Measurements from ENCODE around the gene EIF4G2.

Gene EIF4G2

DNA sequence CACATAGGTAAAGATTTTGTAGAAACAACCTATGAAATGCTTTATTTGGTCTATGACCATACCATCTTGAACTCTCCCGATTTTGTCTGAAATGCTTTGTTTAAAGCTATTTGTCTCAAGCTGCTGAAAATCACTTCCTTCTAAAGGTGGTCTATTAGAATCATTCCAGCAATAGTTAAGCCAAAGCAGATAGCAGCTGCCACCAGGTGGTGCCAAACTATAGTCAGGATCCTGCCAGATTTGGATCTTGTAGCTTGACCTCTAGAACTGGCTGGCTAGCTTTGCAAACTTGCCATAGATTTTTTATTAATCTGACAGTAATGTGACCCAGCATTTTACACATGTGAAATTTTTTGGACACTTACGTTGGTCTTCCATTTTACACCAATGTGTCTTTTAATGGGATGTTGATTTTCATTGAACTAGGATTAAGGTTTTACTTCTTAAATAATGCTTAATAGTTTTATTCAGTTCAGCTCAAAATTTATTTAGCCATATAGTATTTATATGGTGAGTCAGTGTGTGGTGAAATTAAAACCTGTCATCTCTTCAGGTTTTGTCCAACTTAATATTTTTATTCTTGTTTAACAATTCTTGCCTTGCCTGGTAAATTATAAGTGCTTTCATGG is 38.0 kb downstream of the EIF4G2 start:
- DNase-seq = peak; percentile 17

DNA sequence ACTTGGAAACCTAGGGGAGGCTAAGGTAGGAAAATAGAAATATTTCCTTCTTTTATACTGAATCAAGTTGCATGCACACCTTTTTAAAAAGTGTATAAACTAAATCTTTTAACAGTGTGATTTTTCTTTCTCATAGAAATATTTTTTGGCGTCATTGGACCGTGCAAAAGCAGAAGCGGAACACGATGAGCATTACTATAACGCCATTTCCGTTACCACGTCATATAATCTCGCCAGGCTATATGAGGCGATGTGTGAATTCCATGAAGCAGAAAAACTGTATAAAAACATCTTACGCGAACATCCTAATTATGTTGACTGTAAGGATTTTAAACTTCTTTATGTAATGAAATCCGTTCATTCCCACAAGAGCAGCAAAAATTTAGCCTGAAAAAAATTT is 44.3 kb downstream of the EIF4G2 start:
- DNase-seq = no peak

DNA sequence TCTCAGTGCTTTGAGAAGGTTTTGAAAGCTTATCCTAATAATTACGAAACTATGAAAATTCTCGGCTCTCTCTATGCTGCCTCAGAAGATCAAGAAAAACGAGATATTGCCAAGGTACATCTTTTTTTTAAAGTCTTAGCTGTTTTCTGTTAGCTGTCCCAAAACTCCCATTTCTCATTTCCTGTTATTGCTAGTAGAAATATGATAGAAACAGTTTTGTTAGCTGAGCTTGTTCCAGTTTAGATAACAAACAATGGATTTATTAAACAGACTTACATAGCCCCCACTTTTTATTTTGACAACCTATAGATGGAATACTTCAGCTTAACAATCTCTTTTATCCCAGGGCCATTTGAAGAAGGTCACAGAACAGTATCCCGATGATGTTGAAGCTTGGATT is 45.0 kb downstream of the EIF4G2 start:
- DNase-seq = no peak

DNA sequence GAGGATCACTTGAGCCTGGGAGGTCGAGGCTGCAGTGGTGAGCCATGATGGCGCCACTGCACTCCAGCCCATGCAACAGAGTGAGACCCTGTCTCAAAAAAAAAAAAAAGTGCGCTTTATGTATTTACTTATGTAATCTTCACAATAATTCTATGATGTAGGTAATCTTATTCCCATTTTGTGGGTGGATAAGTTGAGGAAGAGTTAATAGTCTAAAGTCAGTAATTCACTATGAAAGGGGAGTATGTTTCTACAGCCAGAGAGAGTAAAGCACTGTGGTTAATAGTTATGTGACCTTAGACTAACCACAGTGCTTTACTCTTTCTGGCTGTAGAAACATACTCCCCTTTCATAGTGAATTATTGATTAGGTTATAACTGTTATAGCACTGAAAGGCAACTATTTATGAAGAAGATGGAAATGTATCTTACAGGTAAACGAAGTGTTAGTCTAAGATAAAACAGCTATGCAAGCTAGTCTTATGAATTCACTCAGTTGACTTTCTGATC is 45.8 kb downstream of the EIF4G2 start:
- DNase-seq = no peak

DNA sequence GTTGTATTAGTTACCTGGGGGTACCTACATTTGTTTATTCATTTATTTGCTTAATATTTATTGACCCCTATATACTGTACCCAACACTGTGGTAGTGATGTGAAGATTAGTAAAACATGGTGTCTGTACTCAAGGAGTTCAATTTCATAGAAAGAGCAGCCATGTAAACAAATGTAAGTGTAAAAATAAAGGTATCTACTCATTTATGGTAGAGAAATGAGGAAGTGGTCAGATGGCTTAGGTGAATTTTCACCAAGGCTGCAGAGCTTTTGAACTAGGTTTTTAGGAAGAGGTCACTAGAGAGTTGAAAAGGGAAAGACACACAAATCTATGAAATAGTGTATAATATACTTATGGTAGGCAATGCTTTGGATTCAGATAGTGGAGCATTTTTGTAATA is 46.5 kb downstream of the EIF4G2 start:
- DNase-seq = no peak

DNA sequence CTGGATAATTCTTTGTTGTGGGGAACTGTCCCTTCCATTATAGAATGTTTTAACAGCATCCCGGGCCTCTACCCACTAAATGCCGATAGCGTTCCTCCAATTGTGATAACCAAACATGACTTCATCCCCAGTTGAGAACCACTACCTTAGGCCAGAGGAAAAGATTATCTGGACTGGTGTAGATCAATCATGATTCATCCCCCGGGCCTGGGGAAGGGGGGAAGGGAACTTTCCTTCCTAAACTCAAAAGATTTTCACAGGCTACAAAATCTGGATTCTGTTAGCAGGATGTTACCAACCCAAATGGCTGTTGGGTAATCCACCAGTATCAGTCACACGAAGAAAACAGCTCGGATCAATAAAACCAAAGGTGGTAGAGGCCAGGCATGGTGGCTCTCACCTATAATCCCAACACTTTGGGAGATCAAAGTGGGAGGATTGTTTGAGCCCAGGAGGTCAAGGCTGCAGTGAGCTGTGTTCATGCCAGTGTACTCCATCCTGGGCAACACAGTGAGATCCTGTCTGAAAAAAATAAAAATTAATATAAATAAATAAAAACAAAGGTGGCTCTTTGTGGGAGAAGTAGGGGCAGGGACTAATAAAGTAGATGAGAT is 47.5 kb downstream of the EIF4G2 start:
- DNase-seq = no peak

DNA sequence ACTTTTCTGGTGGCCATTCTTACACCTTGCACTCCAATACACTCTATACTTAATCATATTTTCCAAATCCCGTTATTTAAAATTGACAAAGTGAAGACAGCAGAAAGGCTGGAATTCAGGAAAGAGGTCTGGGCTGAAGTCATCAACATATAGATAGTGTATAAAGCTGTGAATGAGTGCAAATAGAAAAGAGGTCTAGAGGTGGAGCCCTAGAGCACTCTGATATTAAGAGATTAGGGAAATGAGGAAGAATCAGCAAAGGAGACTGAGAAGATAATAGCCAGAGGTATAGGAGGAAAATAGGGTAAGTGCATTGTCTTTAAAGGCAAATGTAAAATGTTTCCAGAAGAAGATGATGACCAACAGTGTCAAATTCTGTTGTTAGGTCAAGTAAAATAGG is 49.8 kb downstream of the EIF4G2 start:
- DNase-seq = no peak

DNA sequence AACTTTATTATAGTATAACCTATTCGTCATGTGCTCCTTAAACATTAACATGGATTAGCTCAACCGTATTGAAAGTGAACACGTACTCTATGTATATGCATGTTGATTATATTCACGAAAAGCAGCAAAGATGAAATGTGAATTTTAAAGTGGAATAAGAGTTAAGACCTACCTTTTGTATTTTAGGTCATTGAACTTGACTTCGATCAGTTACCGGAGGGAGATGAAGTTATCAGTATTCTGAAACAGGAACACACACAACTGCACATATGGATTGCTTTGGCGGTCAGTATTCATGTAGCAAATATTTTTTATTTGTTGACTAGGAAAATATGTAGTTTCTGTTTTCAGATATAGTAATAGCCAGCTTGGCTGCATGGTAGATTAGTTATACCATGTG is 56.2 kb downstream of the EIF4G2 start:
- DNase-seq = no peak

DNA sequence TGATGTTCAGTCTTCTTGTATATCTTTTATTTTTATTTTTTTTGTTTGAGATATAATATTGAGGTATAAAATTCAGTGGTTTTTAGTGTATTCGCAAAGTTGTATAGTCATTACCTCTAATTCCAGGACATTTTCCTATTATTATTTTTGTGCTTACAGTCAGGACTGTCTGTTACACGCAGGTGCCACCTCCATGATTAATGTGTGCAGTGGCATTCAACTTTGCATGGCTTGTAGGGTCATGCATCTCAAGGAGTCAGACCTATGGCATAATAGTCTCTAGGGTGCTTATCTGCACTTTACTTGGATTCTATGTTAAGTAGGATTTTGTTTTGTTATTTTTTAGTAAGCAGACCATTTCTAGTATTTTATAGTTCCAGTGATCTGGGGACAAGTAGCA is 56.7 kb downstream of the EIF4G2 start:
- DNase-seq = no peak

DNA sequence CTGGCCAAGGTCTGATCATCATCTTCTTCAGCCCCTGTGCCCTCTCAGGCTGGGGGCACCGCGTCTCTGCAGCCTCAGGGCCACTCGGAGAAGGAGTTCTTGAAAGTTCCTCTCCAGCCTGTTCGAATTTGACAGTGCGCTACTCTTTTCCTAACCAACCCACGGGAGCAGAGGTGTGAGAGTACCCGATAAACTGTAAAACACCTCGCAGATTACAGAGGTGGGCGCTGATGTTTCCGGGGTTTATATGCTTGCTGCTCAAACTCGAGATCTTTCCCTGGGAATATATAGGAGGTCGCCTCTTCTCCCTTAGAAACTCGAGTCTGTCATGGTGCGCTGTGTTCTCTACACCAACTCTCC is 57.2 kb downstream of the EIF4G2 start:
- DNase-seq = no peak

DNA sequence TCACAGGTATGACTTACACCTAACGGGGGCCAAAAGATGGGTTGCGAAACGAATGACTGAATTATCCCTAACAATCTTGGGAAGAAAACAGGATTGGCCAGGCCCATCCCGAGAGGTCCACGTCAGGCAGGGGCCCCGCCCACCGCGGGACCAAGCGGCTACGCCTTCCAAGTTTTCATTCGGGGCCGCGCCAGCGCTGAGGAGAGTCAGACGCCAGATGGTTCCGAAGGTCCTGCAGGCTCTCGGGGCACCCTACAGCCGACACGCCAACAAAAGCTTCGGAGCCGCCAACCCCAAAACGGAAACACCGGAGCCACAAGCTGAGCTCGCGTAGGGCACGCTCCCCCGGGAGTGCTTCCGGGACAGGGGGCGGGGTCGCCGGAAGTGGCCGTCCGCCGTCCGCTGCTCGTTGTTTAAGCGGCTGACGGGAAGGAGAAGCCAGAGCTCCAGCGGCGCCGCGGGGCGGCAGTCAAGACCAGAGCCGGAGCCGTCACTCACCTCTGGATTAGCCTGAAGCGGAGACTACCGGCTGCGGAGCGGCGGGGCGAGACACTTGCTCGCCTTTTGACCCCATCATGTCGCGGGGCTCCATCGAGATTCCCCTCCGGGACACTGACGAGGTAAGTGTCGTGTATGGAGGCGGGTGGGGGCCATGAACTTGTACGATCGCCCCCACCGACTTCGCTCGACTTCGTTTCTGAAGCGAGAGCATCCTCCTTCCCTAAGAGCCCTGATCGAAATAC is 57.7 kb downstream of the EIF4G2 start, which contains the start of gene CTR9:
TSS of gene CTR9 (plus strand) at position 409 of the 743 bp plus-strand sequence. CDS start at position 576, 167 bp downstream.
- DNase-seq = peak; percentile 96

DNA sequence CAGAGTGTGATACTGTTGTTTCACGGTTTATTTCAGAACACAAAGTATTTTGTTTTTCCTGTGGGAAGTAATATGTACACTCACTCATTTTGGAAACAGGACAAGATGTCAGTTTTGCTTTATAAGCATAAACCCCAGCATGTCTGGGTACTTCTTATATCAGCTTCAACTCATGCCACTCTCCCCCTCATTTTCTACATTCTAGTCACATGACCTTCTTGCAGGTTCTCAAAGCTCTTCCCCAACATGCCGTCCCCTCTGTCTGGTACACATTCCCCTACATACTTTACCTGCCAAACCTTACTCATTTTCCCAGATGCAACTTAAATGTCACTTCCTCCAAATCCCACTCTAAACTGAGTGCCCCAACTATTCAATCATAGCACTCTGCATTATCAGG is 59.2 kb downstream of the EIF4G2 start:
- DNase-seq = no peak

DNA sequence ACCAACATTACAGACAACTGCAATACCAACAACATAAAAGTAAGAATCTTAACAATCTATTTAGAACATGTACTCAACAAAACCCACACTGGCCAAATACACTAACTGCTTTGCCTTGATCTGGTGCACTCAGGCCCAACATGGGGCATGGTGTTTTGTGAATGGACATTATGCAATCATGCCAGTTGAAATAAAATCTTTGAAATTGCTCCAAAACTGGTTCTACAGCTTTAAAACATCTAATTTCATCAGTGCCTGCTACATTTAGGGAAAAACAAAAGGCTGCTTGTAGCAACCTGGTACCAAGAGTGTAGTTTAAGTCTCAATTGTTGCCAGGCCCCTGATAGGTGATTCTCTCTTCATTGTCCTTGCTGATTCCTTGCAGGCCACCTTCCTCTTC is 61.0 kb downstream of the EIF4G2 start:
- no peak for DNase-seq
